ENCODE results near the gene VCP.
A peak's percentile ranks its signal among the peaks of the same experiment; 100 is the strongest.

Gene VCP

GRCh38 chr9:35042891-35043545 is 29.4 kb downstream of the VCP start:
- no peaks in the 10 kb centered on the region for H3K27me3 ChIP-seq (ENCODE audit: control insufficient read depth in 1 of 2, insufficient read depth in 2 of 2, low read length in 2 of 2)
- H3K4me1 ChIP-seq (ENCODE audit: control insufficient read depth in 1 of 2, insufficient read depth in 2 of 2, low read length in 2 of 2): no peaks in the 10 kb centered on the region
- no peak overlapping the region for H3K9ac ChIP-seq (ENCODE audit: low read depth in 1 of 2, low read length in 2 of 2)
- H3K27ac ChIP-seq (ENCODE audit: low read depth, low read length): no peak overlapping the region
- H3K4me3 ChIP-seq (ENCODE audit: low read depth in 1 of 2, low read length in 2 of 2): no peak overlapping the region
- peaks cover 19 to 35% of the 10 kb centered on the region in 2 donors for H3K36me3 ChIP-seq (ENCODE audit: control insufficient read depth in 1 of 2, insufficient read depth in 2 of 2, low read length in 2 of 2)
- H3K9me3 ChIP-seq (ENCODE audit: control insufficient read depth in 1 of 2, low read length in 2 of 2): no peaks in the 10 kb centered on the region

- peaks cover 19 to 36% of the 10 kb centered on the region in 2 donors for H3K36me3 ChIP-seq (ENCODE audit: control insufficient read depth in 1 of 2, insufficient read depth in 2 of 2, low read length in 2 of 2)
These were observed 30.3 kb downstream of the VCP start for GRCh38 chr9:35042081-35042604.

GRCh38 chr9:35035851-35036701 is 36.3 kb downstream of the VCP start:
- H3K4me1 ChIP-seq (ENCODE audit: control insufficient read depth in 1 of 2, insufficient read depth in 2 of 2, low read length in 2 of 2): no peaks in the 10 kb centered on the region
- H3K27me3 ChIP-seq (ENCODE audit: control insufficient read depth in 1 of 2, insufficient read depth in 2 of 2, low read length in 2 of 2): no peaks in the 10 kb centered on the region
- no peak overlapping the region for H3K27ac ChIP-seq (ENCODE audit: low read depth, low read length)
- H3K36me3 ChIP-seq (ENCODE audit: control insufficient read depth in 1 of 2, insufficient read depth in 2 of 2, low read length in 2 of 2): peaks cover 0 to 7% of the 10 kb centered on the region in 2 donors
- H3K4me3 ChIP-seq (ENCODE audit: low read depth in 1 of 2, low read length in 2 of 2): peak overlapping the region; percentile 20 to 54
- no peaks in the 10 kb centered on the region for H3K9me3 ChIP-seq (ENCODE audit: control insufficient read depth in 1 of 2, low read length in 2 of 2)
- peak overlapping the region in 1 of 2 donors; percentile 0 for H3K9ac ChIP-seq (ENCODE audit: low read depth in 1 of 2, low read length in 2 of 2)

More at GRCh38 chr9:35042081-35042604, 30.3 kb downstream of the VCP start:
- no peak overlapping the region for H3K9ac ChIP-seq (ENCODE audit: low read depth in 1 of 2, low read length in 2 of 2)
- no peaks in the 10 kb centered on the region for H3K27me3 ChIP-seq (ENCODE audit: control insufficient read depth in 1 of 2, insufficient read depth in 2 of 2, low read length in 2 of 2)
- no peak overlapping the region for H3K4me3 ChIP-seq (ENCODE audit: low read depth in 1 of 2, low read length in 2 of 2)
- H3K4me1 ChIP-seq (ENCODE audit: control insufficient read depth in 1 of 2, insufficient read depth in 2 of 2, low read length in 2 of 2): no peaks in the 10 kb centered on the region
- H3K27ac ChIP-seq (ENCODE audit: low read depth, low read length): no peak overlapping the region
- H3K9me3 ChIP-seq (ENCODE audit: control insufficient read depth in 1 of 2, low read length in 2 of 2): no peaks in the 10 kb centered on the region

GRCh38 chr9:35033101-35033500 is 39.3 kb downstream of the VCP start:
- Histone ChIP-seq H3K27me3 (ENCODE audit: control insufficient read depth in 1 of 2, insufficient read depth in 2 of 2, low read length in 2 of 2) (no peaks in the 10 kb centered on the region), H3K4me3 (ENCODE audit: low read depth in 1 of 2, low read length in 2 of 2) (no peak overlapping the region), H3K9ac (ENCODE audit: low read depth in 1 of 2, low read length in 2 of 2) (no peak overlapping the region), H3K36me3 (ENCODE audit: control insufficient read depth in 1 of 2, insufficient read depth in 2 of 2, low read length in 2 of 2) (peaks cover 0 to 5% of the 10 kb centered on the region in 2 donors), H3K9me3 (ENCODE audit: control insufficient read depth in 1 of 2, low read length in 2 of 2) (no peaks in the 10 kb centered on the region), H3K27ac (ENCODE audit: low read depth, low read length) (no peak overlapping the region), H3K4me1 (ENCODE audit: control insufficient read depth in 1 of 2, insufficient read depth in 2 of 2, low read length in 2 of 2) (no peaks in the 10 kb centered on the region)

DNA sequence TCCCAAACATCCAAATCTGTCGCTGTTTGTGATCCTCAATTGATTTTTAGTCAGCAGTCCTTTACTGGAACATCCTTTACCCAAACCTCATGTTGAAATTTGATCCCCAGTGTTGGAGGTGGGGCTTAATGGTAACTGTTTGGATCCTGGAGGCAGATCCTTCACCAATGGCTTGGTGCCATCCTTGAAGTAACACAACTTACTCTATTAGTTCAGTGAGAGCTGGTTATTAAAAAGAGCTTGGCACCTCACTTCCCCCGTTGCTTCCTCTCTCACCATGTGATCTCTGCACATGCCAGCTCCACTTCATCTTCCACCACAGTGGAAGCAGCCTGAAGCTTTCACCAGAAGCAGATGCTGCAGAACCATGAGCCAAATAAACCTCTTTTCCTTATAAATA is 42.6 kb downstream of the VCP start:
- H3K4me3 ChIP-seq (ENCODE audit: low read depth in 1 of 2, low read length in 2 of 2): no peak overlapping the region
- H3K9me3 ChIP-seq (ENCODE audit: control insufficient read depth in 1 of 2, low read length in 2 of 2): no peaks in the 10 kb centered on the region
- no peaks in the 10 kb centered on the region for H3K4me1 ChIP-seq (ENCODE audit: control insufficient read depth in 1 of 2, insufficient read depth in 2 of 2, low read length in 2 of 2)
- H3K9ac ChIP-seq (ENCODE audit: low read depth in 1 of 2, low read length in 2 of 2): no peak overlapping the region
- peaks cover 0 to 3% of the 10 kb centered on the region in 2 donors for H3K36me3 ChIP-seq (ENCODE audit: control insufficient read depth in 1 of 2, insufficient read depth in 2 of 2, low read length in 2 of 2)
- no peak overlapping the region for H3K27ac ChIP-seq (ENCODE audit: low read depth, low read length)
- no peaks in the 10 kb centered on the region for H3K27me3 ChIP-seq (ENCODE audit: control insufficient read depth in 1 of 2, insufficient read depth in 2 of 2, low read length in 2 of 2)

DNA sequence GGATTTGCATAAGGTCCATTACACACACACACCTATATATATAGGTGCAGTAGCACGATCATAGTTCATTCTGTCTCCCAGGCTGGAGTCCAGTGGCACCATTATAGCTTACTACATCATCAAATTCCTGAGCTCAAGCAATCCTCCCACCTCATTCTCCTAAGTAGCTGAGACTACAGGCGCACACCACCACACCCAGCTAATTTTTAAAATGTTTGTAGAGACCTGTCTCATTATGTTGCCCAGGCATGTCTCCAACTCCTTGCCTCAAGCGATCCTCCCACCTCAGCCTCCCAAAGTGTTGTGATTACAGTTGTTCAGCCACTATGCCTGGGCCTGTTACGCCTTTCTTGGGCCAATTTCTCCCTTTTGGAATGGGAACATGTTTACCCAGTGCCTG is 43.2 kb downstream of the VCP start:
- Histone ChIP-seq H3K9ac (ENCODE audit: low read depth in 1 of 2, low read length in 2 of 2) (no peak overlapping the region), H3K27ac (ENCODE audit: low read depth, low read length) (no peak overlapping the region), H3K4me1 (ENCODE audit: control insufficient read depth in 1 of 2, insufficient read depth in 2 of 2, low read length in 2 of 2) (no peaks in the 10 kb centered on the region), H3K27me3 (ENCODE audit: control insufficient read depth in 1 of 2, insufficient read depth in 2 of 2, low read length in 2 of 2) (no peaks in the 10 kb centered on the region), H3K9me3 (ENCODE audit: control insufficient read depth in 1 of 2, low read length in 2 of 2) (no peaks in the 10 kb centered on the region), H3K36me3 (ENCODE audit: control insufficient read depth in 1 of 2, insufficient read depth in 2 of 2, low read length in 2 of 2) (peaks cover 0 to 3% of the 10 kb centered on the region in 2 donors), H3K4me3 (ENCODE audit: low read depth in 1 of 2, low read length in 2 of 2) (no peak overlapping the region)

DNA sequence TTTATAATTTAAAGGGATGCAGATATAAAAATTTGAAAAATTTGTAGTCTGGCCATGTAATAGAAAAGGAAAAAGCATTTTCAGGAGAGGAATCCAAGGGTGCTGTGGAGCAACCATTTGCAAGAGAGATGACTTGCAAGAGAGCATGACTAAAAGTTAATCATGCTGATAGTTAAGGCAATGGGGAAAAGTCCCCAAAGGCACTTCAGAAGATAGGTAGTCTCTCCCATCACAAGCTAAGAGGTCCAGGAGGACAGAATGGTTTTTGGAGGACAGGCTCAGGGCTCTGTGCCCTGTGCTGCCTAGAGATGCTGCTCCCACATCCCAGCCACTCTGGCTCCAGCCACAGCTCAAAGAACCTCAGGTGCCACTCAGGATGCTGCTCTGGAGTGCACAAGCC is 44.1 kb downstream of the VCP start:
- Histone ChIP-seq H3K9me3 (ENCODE audit: control insufficient read depth in 1 of 2, low read length in 2 of 2) (no peaks in the 10 kb centered on the region), H3K4me1 (ENCODE audit: control insufficient read depth in 1 of 2, insufficient read depth in 2 of 2, low read length in 2 of 2) (no peaks in the 10 kb centered on the region)

GRCh38 chr9:35027860-35028259 is 44.6 kb downstream of the VCP start:
- Histone ChIP-seq H3K9ac (ENCODE audit: low read depth in 1 of 2, low read length in 2 of 2) (no peak overlapping the region), H3K27me3 (ENCODE audit: control insufficient read depth in 1 of 2, insufficient read depth in 2 of 2, low read length in 2 of 2) (no peaks in the 10 kb centered on the region), H3K4me3 (ENCODE audit: low read depth in 1 of 2, low read length in 2 of 2) (no peak overlapping the region), H3K9me3 (ENCODE audit: control insufficient read depth in 1 of 2, low read length in 2 of 2) (no peaks in the 10 kb centered on the region), H3K36me3 (ENCODE audit: control insufficient read depth in 1 of 2, insufficient read depth in 2 of 2, low read length in 2 of 2) (peaks cover 0 to 1% of the 10 kb centered on the region in 2 donors), H3K4me1 (ENCODE audit: control insufficient read depth in 1 of 2, insufficient read depth in 2 of 2, low read length in 2 of 2) (no peaks in the 10 kb centered on the region), H3K27ac (ENCODE audit: low read depth, low read length) (no peak overlapping the region)

More for the DNA sequence above, 44.1 kb downstream of the VCP start:
- H3K9ac ChIP-seq (ENCODE audit: low read depth in 1 of 2, low read length in 2 of 2): no peak overlapping the region
- no peak overlapping the region for H3K4me3 ChIP-seq (ENCODE audit: low read depth in 1 of 2, low read length in 2 of 2)
- H3K27me3 ChIP-seq (ENCODE audit: control insufficient read depth in 1 of 2, insufficient read depth in 2 of 2, low read length in 2 of 2): no peaks in the 10 kb centered on the region
- H3K27ac ChIP-seq (ENCODE audit: low read depth, low read length): no peak overlapping the region
- H3K36me3 ChIP-seq (ENCODE audit: control insufficient read depth in 1 of 2, insufficient read depth in 2 of 2, low read length in 2 of 2): peaks cover 0 to 3% of the 10 kb centered on the region in 2 donors

DNA sequence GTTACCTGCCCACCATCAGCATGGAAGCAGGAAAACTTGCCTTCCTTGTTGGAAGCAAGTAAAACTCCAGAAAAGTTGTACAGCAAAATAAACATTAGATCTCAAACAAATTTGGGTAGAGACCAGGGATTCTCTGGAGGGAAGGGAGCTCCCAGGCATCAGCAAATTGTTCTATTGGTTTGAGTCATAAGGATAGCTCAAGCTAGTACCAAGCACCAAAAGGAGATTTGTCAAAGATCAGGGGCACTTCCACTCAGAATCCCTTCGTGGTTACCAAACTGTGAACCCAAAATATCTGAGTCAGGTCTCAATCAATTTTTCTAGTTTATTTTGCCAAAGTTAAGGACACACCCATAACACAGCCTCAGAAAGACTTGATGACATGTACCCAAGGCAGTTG is 45.1 kb downstream of the VCP start:
- H3K27ac ChIP-seq (ENCODE audit: low read depth, low read length): no peak overlapping the region
- H3K9me3 ChIP-seq (ENCODE audit: control insufficient read depth in 1 of 2, low read length in 2 of 2): no peaks in the 10 kb centered on the region
- no peaks in the 10 kb centered on the region for H3K36me3 ChIP-seq (ENCODE audit: control insufficient read depth in 1 of 2, insufficient read depth in 2 of 2, low read length in 2 of 2)
- H3K27me3 ChIP-seq (ENCODE audit: control insufficient read depth in 1 of 2, insufficient read depth in 2 of 2, low read length in 2 of 2): no peaks in the 10 kb centered on the region
- H3K4me3 ChIP-seq (ENCODE audit: low read depth in 1 of 2, low read length in 2 of 2): no peak overlapping the region
- no peaks in the 10 kb centered on the region for H3K4me1 ChIP-seq (ENCODE audit: control insufficient read depth in 1 of 2, insufficient read depth in 2 of 2, low read length in 2 of 2)
- H3K9ac ChIP-seq (ENCODE audit: low read depth in 1 of 2, low read length in 2 of 2): no peak overlapping the region

GRCh38 chr9:35026671-35027070 is 45.8 kb downstream of the VCP start:
- no peak overlapping the region for H3K27ac ChIP-seq (ENCODE audit: low read depth, low read length)
- H3K4me1 ChIP-seq (ENCODE audit: control insufficient read depth in 1 of 2, insufficient read depth in 2 of 2, low read length in 2 of 2): no peaks in the 10 kb centered on the region
- H3K4me3 ChIP-seq (ENCODE audit: low read depth in 1 of 2, low read length in 2 of 2): no peak overlapping the region
- H3K9me3 ChIP-seq (ENCODE audit: control insufficient read depth in 1 of 2, low read length in 2 of 2): no peaks in the 10 kb centered on the region
- H3K36me3 ChIP-seq (ENCODE audit: control insufficient read depth in 1 of 2, insufficient read depth in 2 of 2, low read length in 2 of 2): no peaks in the 10 kb centered on the region
- no peak overlapping the region for H3K9ac ChIP-seq (ENCODE audit: low read depth in 1 of 2, low read length in 2 of 2)
- H3K27me3 ChIP-seq (ENCODE audit: control insufficient read depth in 1 of 2, insufficient read depth in 2 of 2, low read length in 2 of 2): no peaks in the 10 kb centered on the region
